Measurements from ENCODE around the gene TSPAN7. TPM values are rescaled to one million over a fixed set of nuclear protein-coding genes. Genes with fewer than 3 reads are reported as not detected.

TSPAN7 gene
- total RNA-seq, 1 experiment from 2014 or later, result 3.5 TPM

GRCh38 chrX:38639730-38640129 lies 78.4 kb downstream of the TSPAN7 start:
- Histone ChIP-seq H3K23ac (ENCODE audit: insufficient read length, low read depth, low read length) (no peak overlapping the region), H3K79me1 (ENCODE audit: insufficient read depth, low read depth, low read length, poor library complexity, severe bottlenecking) (no peaks in the 10 kb centered on the region), H2BK12ac (ENCODE audit: insufficient read length, low read depth, low read length) (no peak overlapping the region), H3K14ac (ENCODE audit: insufficient read depth, low read length) (no peak overlapping the region), H3K4me1 (ENCODE audit: insufficient read depth, low read length) (no peaks in the 10 kb centered on the region; the same call in 1 of the 2 replicates), H4K20me1 (ENCODE audit: control insufficient read depth, insufficient read depth, insufficient read length) (no peaks in the 10 kb centered on the region), H3K79me2 (ENCODE audit: insufficient read depth, low read length) (no peaks in the 10 kb centered on the region), H2AK5ac (ENCODE audit: insufficient read length, low read length) (no peak overlapping the region), H3K9ac (ENCODE audit: extremely low read depth, insufficient read length, low read length) (no peak overlapping the region), H2AFZ (ENCODE audit: low read length) (no peak overlapping the region), H3K56ac (ENCODE audit: insufficient read length, low read depth, low read length) (no peak overlapping the region), H3K4me2 (ENCODE audit: insufficient read depth, insufficient read length, low read length) (no peak overlapping the region), H3K18ac (ENCODE audit: insufficient read length, low read depth, low read length) (no peak overlapping the region), H3K27ac (ENCODE audit: insufficient read length, low read depth, low read length) (no peak overlapping the region), H3K4ac (ENCODE audit: low read depth, low read length) (no peak overlapping the region), H2BK5ac (ENCODE audit: insufficient read length, low read length) (no peak overlapping the region), H4K5ac (ENCODE audit: insufficient read length, low read depth, low read length) (no peak overlapping the region), H3K23me2 (ENCODE audit: insufficient read length, low read depth, low read length, poor library complexity, severe bottlenecking) (no peaks in the 10 kb centered on the region), H3K27me3 (ENCODE audit: insufficient read depth, low read length) (no peaks in the 10 kb centered on the region), H2BK20ac (ENCODE audit: low read depth, low read length, poor library complexity, severe bottlenecking) (no peak overlapping the region), H4K8ac (replicated peaks; ENCODE audit: insufficient read length, low read depth, low read length) (no peak overlapping the region), H2BK120ac (ENCODE audit: low read depth, low read length, poor library complexity, severe bottlenecking) (no peak overlapping the region), H3K9me3 (ENCODE audit: control insufficient read depth, low read depth, low read length) (no peaks in the 10 kb centered on the region), H3T11ph (ENCODE audit: low read length) (no peak overlapping the region), H4K91ac (ENCODE audit: insufficient read length, low read depth, low read length) (no peak overlapping the region), H2BK15ac (ENCODE audit: low read depth, low read length) (no peak overlapping the region)
- Mint-ChIP-seq H3K4me3 (no peak overlapping the region), H3K9me3 (peaks cover 62 to 69% of the 10 kb centered on the region in 2 experiments), H3K36me3 (ENCODE audit: insufficient read depth in 1 of 3, low read depth in 3 of 3) (no peaks in the 10 kb centered on the region; a peak in 2 of 7 replicates), H3K4me1 (peaks cover 0 to under 1% of the 10 kb centered on the region in 2 experiments; a peak in 2 of 4 replicates), H3K27me3 (ENCODE audit: low read depth) (no peaks in the 10 kb centered on the region), H3K27ac (no peak overlapping the region)
- no peak for DNase-seq
- no peak for TF ChIP-seq CTCF (conservative IDR thresholded peaks at IDR 0.05)

Data from H9 (cell line).